Measurements from ENCODE around the gene AMIGO3.

DNA sequence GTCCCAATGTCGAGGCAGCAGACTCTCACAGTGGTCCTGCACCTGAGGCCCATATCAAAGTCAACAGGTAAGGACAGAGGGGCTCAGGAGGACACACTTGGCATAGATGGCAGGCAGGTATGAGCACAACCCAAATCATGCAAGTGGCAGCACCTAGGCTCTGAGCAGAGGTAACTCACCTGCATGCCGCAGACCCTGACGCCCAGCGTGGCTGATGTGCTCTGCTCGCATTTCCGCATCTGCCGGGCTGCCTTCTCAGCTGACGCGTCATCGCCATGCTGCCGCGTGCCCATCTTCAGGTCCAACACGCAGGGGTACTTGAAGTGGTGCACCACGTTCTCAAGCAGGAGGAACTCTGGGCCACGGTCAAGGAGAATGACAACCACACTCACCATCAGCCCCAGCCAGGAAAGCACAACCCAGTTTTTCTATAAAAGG, 8.5 kb upstream of the AMIGO3 start:
- TF ChIP-seq POLR2A (IDR thresholded peaks at IDR 0.05; ENCODE audit: low read length) (no peak), GATA1 (IDR thresholded peaks at IDR 0.05; ENCODE audit: low read depth, low read length) (no peak)

Measured in erythroblast (primary cell).